Neural cell (in vitro differentiated cells): ENCODE measurements around the gene PCED1B. TPM values are rescaled to one million over a fixed set of nuclear protein-coding genes. Genes with fewer than 3 reads are reported as not detected.

Experiments used
- H2AFZ ChIP-seq: fragments of 200-600, 300-800 bp; sonication (generic), shearing (Covaris generic); 2 replicates; pipeline ENCODE4 v1.6.0; 2014; ENCODE audit warnings: low read depth, mild to moderate bottlenecking, antibody characterized with exemption, low read length, moderate library complexity
- H3F3A ChIP-seq: fragments of 200-600 bp; shearing (Covaris generic); 2 replicates; pipeline ENCODE4 v1.6.1; 2016; ENCODE audit warnings: mild to moderate bottlenecking, moderate library complexity, mixed read lengths, antibody characterized with exemption, low read length; ENCODE audit not compliant: insufficient read depth, poor library complexity, severe bottlenecking
- H3K27ac ChIP-seq: fragments of 200-600, 300-800 bp; sonication (generic), shearing (Covaris generic); 2 replicates; pipeline ENCODE4 v1.5.1; 2014; ENCODE audit warnings: mild to moderate bottlenecking, low read length, moderate library complexity
- H3K27me3 ChIP-seq: fragments of 300-800, 200-600 bp; sonication (generic), shearing (Covaris generic); 2 replicates; pipeline ENCODE4 v1.6.0; 2014; ENCODE audit warnings: mild to moderate bottlenecking, low read depth, low read length, moderate library complexity; ENCODE audit not compliant: insufficient read depth
- H3K36me3 ChIP-seq: fragments of 300-800, 200-600 bp; sonication (generic), shearing (Covaris generic); 2 replicates; pipeline ENCODE4 v1.5.1; 2014; ENCODE audit warnings: mild to moderate bottlenecking, antibody characterized with exemption, low read length, moderate library complexity; ENCODE audit not compliant: insufficient read depth
- H3K4me2 ChIP-seq: fragments of 300-800, 200-600 bp; sonication (generic), shearing (Covaris generic); 2 replicates; pipeline ENCODE4 v1.6.0; 2014; ENCODE audit warnings: mild to moderate bottlenecking, low read length
- H3K4me3 ChIP-seq: fragments of 300-800, 200-600 bp; sonication (generic), shearing (Covaris generic); 2 replicates; pipeline ENCODE4 v1.5.1; 2014; ENCODE audit warnings: mild to moderate bottlenecking, low read length, moderate library complexity
- H3K79me2 ChIP-seq: fragments of 200-600 bp; shearing (Covaris generic); replicated peaks from 2 replicates; pipeline ENCODE4 v1.6.0; 2014; ENCODE audit warnings: mild to moderate bottlenecking, low read length, moderate library complexity; ENCODE audit not compliant: insufficient read depth
- H3K9ac ChIP-seq: fragments of 300-800, 200-600 bp; sonication (generic), shearing (Covaris generic); 2 replicates; pipeline ENCODE4 v1.6.1; 2016; ENCODE audit warnings: mild to moderate bottlenecking, low read length, mixed read lengths
- H3K9me2 ChIP-seq: fragments of 200-600 bp; shearing (Covaris generic); 2 replicates; pipeline ENCODE4 v1.6.1; 2016; ENCODE audit warnings: mild to moderate bottlenecking, low read length, mixed read lengths; ENCODE audit not compliant: insufficient read depth
- H3K9me3 ChIP-seq: fragments of 200-600, 300-800 bp; sonication (generic), shearing (Covaris generic); 2 replicates; pipeline ENCODE4 v1.6.1; 2016; ENCODE audit warnings: mild to moderate bottlenecking, mixed run types, low read length, moderate library complexity, mixed read lengths
- H4K20me1 ChIP-seq: fragments of 200-600 bp; shearing (Covaris generic); 2 replicates; pipeline ENCODE4 v1.6.1; 2016; ENCODE audit warnings: mild to moderate bottlenecking, mixed run types; ENCODE audit not compliant: insufficient read depth
- CTCF ChIP-seq: fragments of 450-650 bp; IDR thresholded peaks from 2 replicates; pipeline ENCODE4 v1.5.1; 2014; ENCODE audit warnings: antibody characterized with exemption, mild to moderate bottlenecking, moderate library complexity; ENCODE audit not compliant: poor library complexity, severe bottlenecking
- EP300 ChIP-seq: fragments of 450-650 bp; conservative IDR thresholded peaks from 2 replicates; pipeline ENCODE4 v1.6.1; 2014; ENCODE audit warnings: antibody characterized with exemption, mild to moderate bottlenecking, moderate library complexity; ENCODE audit not compliant: poor library complexity, severe bottlenecking
- EZH2 ChIP-seq: fragments of 200-600, 300-800 bp; shearing (Covaris generic), sonication (generic); IDR thresholded peaks from 2 replicates; pipeline ENCODE4 v1.6.1; 2014; ENCODE audit warnings: antibody characterized with exemption, low read length, borderline replicate concordance, mild to moderate bottlenecking; ENCODE audit not compliant: insufficient read depth, poor library complexity, severe bottlenecking
- MXI1 ChIP-seq: fragments of 450-650 bp; conservative IDR thresholded peaks from 2 replicates; pipeline ENCODE4 v1.6.1; 2014; ENCODE audit warnings: antibody characterized with exemption, mild to moderate bottlenecking; ENCODE audit not compliant: poor library complexity, severe bottlenecking
- POLR2AphosphoS5 ChIP-seq: IDR thresholded peaks from 2 replicates; pipeline ENCODE4 v1.6.1; 2012
- RAD21 ChIP-seq: fragments of 450-650 bp; conservative IDR thresholded peaks from 2 replicates; pipeline ENCODE4 v1.6.1; 2014; ENCODE audit warnings: antibody characterized with exemption, mild to moderate bottlenecking, moderate library complexity
- SMC3 ChIP-seq: fragments of 450-650 bp; conservative IDR thresholded peaks from 2 replicates; pipeline ENCODE4 v1.6.1; 2014; ENCODE audit warnings: antibody characterized with exemption, mild to moderate bottlenecking, moderate library complexity; ENCODE audit not compliant: poor library complexity
- TAF1 ChIP-seq: IDR thresholded peaks from 2 replicates; pipeline ENCODE4 v1.6.1; 2012; ENCODE audit warnings: low read depth
- polyA plus RNA-seq: library from polyadenylated mRNA; depleted of rRNA; stranded (reverse); fragments of >200 nt; gene quantifications from 2 replicates; pipeline ENCODE4 v1.2.3, GENCODE V29; 2014
- TF ChIP-seq, protein P1 (sequence below): IDR thresholded peaks from 2 replicates; pipeline ENCODE4 v1.6.1; 2012; ENCODE audit warnings: borderline replicate concordance

Gene PCED1B
- polyA plus RNA-seq, 1 donor from 2014 or later = not detected

DNA sequence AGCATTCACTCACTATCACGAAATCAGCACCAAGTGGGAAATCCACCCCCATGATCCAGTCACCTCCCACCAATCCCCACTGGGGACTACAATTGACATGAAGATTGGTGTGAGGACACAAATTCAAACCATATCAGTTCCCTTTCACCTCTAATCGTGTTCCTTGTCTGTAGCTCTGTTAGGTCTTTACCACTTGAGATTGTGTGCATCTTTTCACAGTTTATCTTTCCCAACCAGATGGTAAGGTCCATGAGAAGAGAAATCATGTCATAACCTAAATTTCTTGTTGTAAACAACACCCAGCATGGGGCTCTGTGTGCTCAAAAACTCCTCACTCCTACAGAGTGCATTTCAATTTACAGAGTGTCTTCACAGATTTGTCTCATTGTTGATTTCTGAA, 27.1 kb upstream of the PCED1B start:
- no peak overlapping the region for H2AFZ ChIP-seq
- H3K9me2 ChIP-seq = no peaks in the 10 kb centered on the region
- H3K4me2 ChIP-seq = no peak overlapping the region
- TF ChIP-seq POLR2AphosphoS5 (no peak), EZH2 (no peak), EP300 (no peak), SMC3 (no peak), RAD21 (no peak), TAF1 (no peak)
- H3K27ac ChIP-seq = no peak overlapping the region
- H3K36me3 ChIP-seq = no peaks in the 10 kb centered on the region
- H3F3A ChIP-seq = no peaks in the 10 kb centered on the region
- H3K9ac ChIP-seq = no peak overlapping the region
- H3K4me3 ChIP-seq = no peak overlapping the region
- no peaks in the 10 kb centered on the region for H3K27me3 ChIP-seq
- no peaks in the 10 kb centered on the region for H4K20me1 ChIP-seq
- peaks cover 4% of the 10 kb centered on the region for H3K9me3 ChIP-seq
- no peaks in the 10 kb centered on the region for H3K79me2 ChIP-seq

DNA sequence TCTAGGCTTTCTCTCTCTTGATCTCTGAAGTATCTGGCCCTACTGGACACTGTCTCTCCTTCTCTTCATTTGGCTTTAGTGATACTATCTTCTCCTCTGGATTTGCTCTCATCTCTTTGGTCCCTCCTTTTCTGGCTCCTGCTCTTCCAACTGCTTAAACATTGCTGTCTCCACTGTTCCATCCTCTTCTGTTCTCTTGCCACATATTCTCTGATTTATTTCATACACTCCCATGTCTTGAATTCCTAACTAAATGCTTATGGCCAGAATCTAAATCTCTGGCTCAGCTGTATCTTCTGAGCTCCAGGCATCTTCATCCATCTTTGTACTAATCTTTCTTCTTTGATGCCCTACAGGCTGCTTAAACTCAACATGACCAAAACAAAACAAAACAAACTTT, 25.5 kb upstream of the PCED1B start:
- Histone ChIP-seq H3K9me2 (no peaks in the 10 kb centered on the region), H2AFZ (no peak overlapping the region), H3K79me2 (no peaks in the 10 kb centered on the region), H3K4me3 (no peak overlapping the region), H4K20me1 (no peaks in the 10 kb centered on the region), H3K36me3 (no peaks in the 10 kb centered on the region), H3K4me2 (no peak overlapping the region), H3F3A (no peaks in the 10 kb centered on the region), H3K9ac (no peak overlapping the region), H3K9me3 (peaks cover 4% of the 10 kb centered on the region), H3K27me3 (no peaks in the 10 kb centered on the region), H3K27ac (no peak overlapping the region)
- no peak for TF ChIP-seq SMC3
- TF ChIP-seq TAF1 = no peak
- no peak for TF ChIP-seq MXI1
- no peak for TF ChIP-seq POLR2AphosphoS5
- TF ChIP-seq RAD21 = no peak
- no peak for TF ChIP-seq CTCF
- no peak for TF ChIP-seq EZH2
- TF ChIP-seq EP300 = no peak
- TF ChIP-seq, protein P1, sequence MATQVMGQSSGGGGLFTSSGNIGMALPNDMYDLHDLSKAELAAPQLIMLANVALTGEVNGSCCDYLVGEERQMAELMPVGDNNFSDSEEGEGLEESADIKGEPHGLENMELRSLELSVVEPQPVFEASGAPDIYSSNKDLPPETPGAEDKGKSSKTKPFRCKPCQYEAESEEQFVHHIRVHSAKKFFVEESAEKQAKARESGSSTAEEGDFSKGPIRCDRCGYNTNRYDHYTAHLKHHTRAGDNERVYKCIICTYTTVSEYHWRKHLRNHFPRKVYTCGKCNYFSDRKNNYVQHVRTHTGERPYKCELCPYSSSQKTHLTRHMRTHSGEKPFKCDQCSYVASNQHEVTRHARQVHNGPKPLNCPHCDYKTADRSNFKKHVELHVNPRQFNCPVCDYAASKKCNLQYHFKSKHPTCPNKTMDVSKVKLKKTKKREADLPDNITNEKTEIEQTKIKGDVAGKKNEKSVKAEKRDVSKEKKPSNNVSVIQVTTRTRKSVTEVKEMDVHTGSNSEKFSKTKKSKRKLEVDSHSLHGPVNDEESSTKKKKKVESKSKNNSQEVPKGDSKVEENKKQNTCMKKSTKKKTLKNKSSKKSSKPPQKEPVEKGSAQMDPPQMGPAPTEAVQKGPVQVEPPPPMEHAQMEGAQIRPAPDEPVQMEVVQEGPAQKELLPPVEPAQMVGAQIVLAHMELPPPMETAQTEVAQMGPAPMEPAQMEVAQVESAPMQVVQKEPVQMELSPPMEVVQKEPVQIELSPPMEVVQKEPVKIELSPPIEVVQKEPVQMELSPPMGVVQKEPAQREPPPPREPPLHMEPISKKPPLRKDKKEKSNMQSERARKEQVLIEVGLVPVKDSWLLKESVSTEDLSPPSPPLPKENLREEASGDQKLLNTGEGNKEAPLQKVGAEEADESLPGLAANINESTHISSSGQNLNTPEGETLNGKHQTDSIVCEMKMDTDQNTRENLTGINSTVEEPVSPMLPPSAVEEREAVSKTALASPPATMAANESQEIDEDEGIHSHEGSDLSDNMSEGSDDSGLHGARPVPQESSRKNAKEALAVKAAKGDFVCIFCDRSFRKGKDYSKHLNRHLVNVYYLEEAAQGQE = no peak
